ENCODE data around the gene TMEM106B. TPM values are rescaled to one million over a fixed set of nuclear protein-coding genes. Genes with fewer than 3 reads are reported as not detected.

TMEM106B gene
- total and polyA plus RNA-seq, 10 of the 15 experiments (the other 5 are each of a cell fraction or from before 2014, with no cell fraction given): 3.7 to 21.2 (median 12.3) TPM

GRCh38 chr7:12194426-12194825, 16.7 kb upstream of the TMEM106B start:
- H3K79me2 ChIP-seq (ENCODE audit: control insufficient read depth, insufficient read depth, low read length): no peaks in the 10 kb centered on the region
- ChIA-PET POLR2A (no interaction called here), RAD21 (ENCODE audit: unreplicated experiment) (no interaction called here), SMC1A (ENCODE audit: uncharacterized antibody, unreplicated experiment) (no interaction called here), CTCF (interaction anchor here (0.6 kb wide), 1 partner anchor 23 kb away, joined by 3 read pairs; no protein-coding TSS in a partner anchor)
- intact Hi-C loops (cut with micrococcal nuclease; ENCODE audit: unreplicated experiment): no loop called here
- FAIRE-seq (no peak), ATAC-seq (no peak), DNase-seq (ENCODE audit: low read depth, low spot score) (no peak)
- no peak overlapping the region for H3K4me3 ChIP-seq
- H3K27me3 ChIP-seq (replicated peaks in 1 of 2; ENCODE audit: control insufficient read depth in 2 of 2, insufficient read depth in 2 of 2, low read length in 1 of 2): no peaks in the 10 kb centered on the region
- TF ChIP-seq BRCA1 (IDR thresholded peaks at IDR 0.05; ENCODE audit: low read depth, low read length): no peak
- no peak for TF ChIP-seq ZNF687 (IDR thresholded peaks at IDR 0.05)
- no peak overlapping the region for H3K9ac ChIP-seq (ENCODE audit: control insufficient read depth, insufficient read depth, low read length)
- BruUV-seq (replicated peaks): no TSS peak
- in situ Hi-C loops (cut with MboI): no loop called here
- H3K36me3 ChIP-seq (ENCODE audit: control insufficient read depth in 2 of 2, insufficient read depth in 2 of 2, low read length in 1 of 2): no peaks in the 10 kb centered on the region
- H3K4me2 ChIP-seq (ENCODE audit: control insufficient read depth, insufficient read depth): no peak overlapping the region
- no peak overlapping the region for H3K27ac ChIP-seq (ENCODE audit: control insufficient read depth, insufficient read depth)
- H3K4me1 ChIP-seq (ENCODE audit: control insufficient read depth, insufficient read depth, low read length): no peaks in the 10 kb centered on the region
- H4K20me1 ChIP-seq (ENCODE audit: control insufficient read depth, insufficient read depth): no peaks in the 10 kb centered on the region
- H2AFZ ChIP-seq (ENCODE audit: control insufficient read depth, low read depth, low read length): no peak overlapping the region
- H3K9me3 ChIP-seq (replicated peaks; ENCODE audit: control insufficient read depth, insufficient read depth, low read length): no peaks in the 10 kb centered on the region; the same call in 2 of the 3 replicates

- H3K9ac ChIP-seq (ENCODE audit: control insufficient read depth, insufficient read depth, low read length): no peak overlapping the region
- 73% methylated on average over 2 of the region's 2 CpGs for WGBS (ENCODE audit: insufficient coverage, insufficient replicate concordance, low lambda C conversion rate, missing lambda C conversion rate)
- in situ Hi-C loops (cut with MboI): no loop called here
- intact Hi-C loops (cut with micrococcal nuclease; ENCODE audit: unreplicated experiment): no loop called here
- no peak overlapping the region for H3K27ac ChIP-seq (ENCODE audit: control insufficient read depth, insufficient read depth)
- no peaks in the 10 kb centered on the region for H3K27me3 ChIP-seq (replicated peaks in 1 of 2; ENCODE audit: control insufficient read depth in 2 of 2, insufficient read depth in 2 of 2, low read length in 1 of 2)
- no peak overlapping the region for H3K4me3 ChIP-seq
- H3K9me3 ChIP-seq (replicated peaks; ENCODE audit: control insufficient read depth, insufficient read depth, low read length): no peaks in the 10 kb centered on the region
- H2AFZ ChIP-seq (ENCODE audit: control insufficient read depth, low read depth, low read length): no peak overlapping the region
- ChIA-PET SMC1A (ENCODE audit: uncharacterized antibody, unreplicated experiment) (interaction anchor here (1.0 to 1.6 kb wide), 2 partner anchors 11 to 66 kb away, joined by 3 read pairs; no protein-coding TSS in a partner anchor), RAD21 (ENCODE audit: unreplicated experiment) (no interaction called here), CTCF (no interaction called here), POLR2A (no interaction called here)
- H3K79me2 ChIP-seq (ENCODE audit: control insufficient read depth, insufficient read depth, low read length): no peaks in the 10 kb centered on the region
- H4K20me1 ChIP-seq (ENCODE audit: control insufficient read depth, insufficient read depth): no peaks in the 10 kb centered on the region
- no peak for FAIRE-seq
- H3K36me3 ChIP-seq (ENCODE audit: control insufficient read depth in 2 of 2, insufficient read depth in 2 of 2, low read length in 1 of 2): no peaks in the 10 kb centered on the region
- no TSS peak for BruUV-seq (replicated peaks)
- H3K4me1 ChIP-seq (ENCODE audit: control insufficient read depth, insufficient read depth, low read length): no peaks in the 10 kb centered on the region
- no peak for ATAC-seq
- DNase-seq (ENCODE audit: low read depth, low spot score): no peak
- no peak overlapping the region for H3K4me2 ChIP-seq (ENCODE audit: control insufficient read depth, insufficient read depth)
- TF ChIP-seq CHD4 (IDR thresholded peaks at IDR 0.05): no peak
- TF ChIP-seq PBX3 (IDR thresholded peaks at IDR 0.05; ENCODE audit: insufficient replicate concordance, low read depth, low read length): no peak
- no peak for TF ChIP-seq TBL1XR1 (IDR thresholded peaks at IDR 0.05; ENCODE audit: low read depth, low read length)
- TF ChIP-seq IKZF1 (conservative IDR thresholded peaks at IDR 0.05): no peak
- TF ChIP-seq ZNF274 (IDR thresholded peaks at IDR 0.05; ENCODE audit: insufficient read depth, insufficient read length): no peak
- TF ChIP-seq E2F4 (IDR thresholded peaks at IDR 0.05; ENCODE audit: low read depth, low read length): no peak
- TF ChIP-seq SMAD5 (IDR thresholded peaks at IDR 0.05; ENCODE audit: low read depth): no peak
Measured at GRCh38 chr7:12196386-12196785, 14.7 kb upstream of the TMEM106B start.
